GM19452 (cell line): ENCODE results near the gene CSTPP1.
"Not testable (repeated sequence)": the region's sequence is repeated elsewhere in the genome, so short reads cannot be mapped to it uniquely, and the experiment has no call there.

ENCODE experiments used
- ATAC-seq: cut with Tn5 transposase; IDR thresholded peaks from one replicate; pipeline ENCODE4 v1.9.1; 2021; ENCODE audit not compliant: unreplicated experiment

The CSTPP1 gene

DNA sequence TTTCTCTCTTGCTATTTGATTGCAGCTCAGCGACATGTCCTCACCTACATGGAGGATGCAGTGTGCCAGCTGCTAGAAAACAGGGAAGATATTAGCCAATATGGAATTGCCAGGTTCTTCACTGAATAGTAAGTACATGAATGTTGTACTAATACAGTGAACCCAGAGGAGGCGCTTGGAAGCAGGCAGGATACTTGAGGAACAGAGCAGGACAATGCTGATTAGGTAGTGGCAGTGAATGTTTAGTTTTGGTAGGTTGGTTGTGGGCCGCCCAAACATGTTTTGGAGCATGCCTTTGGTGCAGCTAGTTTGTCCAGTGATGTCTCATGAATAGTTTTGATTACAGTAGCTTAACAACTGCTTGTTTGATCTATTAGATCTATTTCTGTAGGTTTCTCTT is 50.6 kb downstream of the CSTPP1 start:
- ATAC-seq: no peak

DNA sequence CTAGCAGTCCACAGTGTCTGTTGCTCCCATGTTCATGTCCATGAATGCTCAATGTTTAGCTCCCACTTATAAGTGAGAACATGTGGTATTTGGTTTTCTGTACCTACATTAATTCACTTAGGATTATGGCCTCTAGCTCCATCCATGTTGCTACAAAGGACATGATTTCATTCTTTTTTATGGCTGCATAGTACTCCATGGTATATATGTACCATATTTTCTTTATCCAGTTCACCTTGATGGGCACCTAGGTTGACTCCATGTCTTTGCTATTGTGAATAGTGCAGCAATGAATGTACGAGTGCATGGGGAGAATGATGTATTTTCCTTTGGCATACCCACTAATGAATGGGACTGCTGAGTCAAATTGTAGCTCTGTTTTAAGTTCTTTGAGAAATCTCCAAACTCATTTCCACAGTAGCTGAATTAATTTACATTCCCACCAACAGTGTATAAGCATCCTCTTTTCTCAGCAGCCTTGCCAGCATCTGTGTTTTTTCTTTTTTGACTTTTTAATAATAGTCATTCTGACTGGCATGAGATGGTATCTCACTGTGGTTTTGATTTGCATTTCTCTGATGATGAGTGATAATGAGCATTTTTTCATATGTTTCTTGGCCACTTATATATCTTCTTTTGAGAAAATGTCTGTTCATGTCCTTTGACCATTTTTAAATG is 53.4 kb downstream of the CSTPP1 start:
- ATAC-seq: not testable (repeated sequence)

DNA sequence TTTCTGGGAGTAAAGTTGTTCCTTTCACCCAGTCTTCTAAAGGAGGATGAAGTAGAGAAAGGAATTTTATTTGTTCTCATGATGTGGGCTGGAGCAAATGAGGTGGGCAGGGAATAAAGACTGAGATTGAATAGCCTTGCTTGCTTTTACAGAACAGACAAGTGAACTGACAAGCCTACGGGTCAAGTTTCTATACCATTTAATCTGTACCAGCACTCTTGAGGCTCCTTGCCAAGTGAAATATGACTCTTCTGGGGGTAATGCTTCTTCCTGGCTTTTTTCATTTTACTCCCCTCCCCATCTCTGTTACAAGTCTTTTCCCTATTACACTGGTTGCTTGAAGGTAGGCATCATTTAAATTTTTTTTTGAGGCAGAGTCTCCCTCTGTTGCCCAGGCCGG is 54.8 kb downstream of the CSTPP1 start:
- no peak for ATAC-seq

DNA sequence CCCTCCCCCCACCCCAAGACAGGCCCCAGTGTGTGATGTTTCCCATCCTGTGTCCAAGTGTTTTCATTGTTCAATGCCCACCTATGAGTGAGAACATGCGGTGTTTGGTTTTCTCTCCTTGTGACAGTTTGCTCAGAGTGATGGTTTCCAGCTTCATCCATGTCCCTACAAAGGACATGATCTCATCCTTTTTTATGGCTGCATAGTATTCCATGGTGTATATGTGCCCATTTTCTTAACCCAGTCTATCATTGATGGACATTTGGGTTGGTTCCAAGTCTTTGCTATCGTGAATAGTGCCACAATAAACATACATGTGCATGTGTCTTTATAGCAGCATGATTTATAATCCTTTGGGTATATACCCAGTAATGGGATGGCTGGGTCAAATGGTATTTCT is 55.8 kb downstream of the CSTPP1 start:
- not testable (repeated sequence) for ATAC-seq

DNA sequence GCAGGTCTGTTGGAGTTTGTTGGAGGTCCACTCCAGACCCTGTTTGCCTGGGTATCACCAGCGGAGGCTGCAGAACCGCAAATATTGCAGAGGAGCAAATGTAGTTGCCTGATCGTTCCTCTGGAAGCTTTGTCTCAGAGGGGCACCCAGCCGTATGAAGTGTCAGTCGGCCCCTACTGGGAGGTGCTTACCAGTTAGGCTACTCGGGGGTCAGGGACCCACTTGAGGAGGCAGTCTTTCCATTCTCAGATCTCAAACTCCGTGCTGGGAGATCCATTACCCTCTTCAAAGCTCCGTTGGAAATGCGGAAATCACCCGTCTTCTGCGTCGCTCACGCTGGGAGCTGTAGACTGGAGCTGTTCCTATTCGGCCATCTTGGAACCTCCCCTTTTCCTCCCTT is 61.2 kb downstream of the CSTPP1 start:
- ATAC-seq: not testable (repeated sequence)

DNA sequence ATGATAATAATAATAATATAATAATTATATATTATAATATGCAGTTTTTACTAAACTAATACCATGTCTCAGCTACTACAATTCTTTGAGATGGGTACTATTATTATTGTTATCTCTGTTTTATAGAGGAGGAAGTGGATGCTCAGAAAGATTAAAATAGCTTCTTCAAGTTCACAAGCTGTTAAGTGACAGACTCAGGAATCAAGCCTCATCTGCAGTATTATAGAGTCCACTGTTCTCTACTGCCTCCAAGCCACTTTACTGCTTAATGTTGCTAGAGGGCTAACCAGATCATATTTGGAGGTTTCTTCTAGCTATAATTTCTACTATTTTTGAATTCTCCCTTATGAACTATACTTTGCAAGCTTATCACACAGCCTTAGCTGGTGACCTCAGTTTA is 62.7 kb downstream of the CSTPP1 start:
- no peak for ATAC-seq

DNA sequence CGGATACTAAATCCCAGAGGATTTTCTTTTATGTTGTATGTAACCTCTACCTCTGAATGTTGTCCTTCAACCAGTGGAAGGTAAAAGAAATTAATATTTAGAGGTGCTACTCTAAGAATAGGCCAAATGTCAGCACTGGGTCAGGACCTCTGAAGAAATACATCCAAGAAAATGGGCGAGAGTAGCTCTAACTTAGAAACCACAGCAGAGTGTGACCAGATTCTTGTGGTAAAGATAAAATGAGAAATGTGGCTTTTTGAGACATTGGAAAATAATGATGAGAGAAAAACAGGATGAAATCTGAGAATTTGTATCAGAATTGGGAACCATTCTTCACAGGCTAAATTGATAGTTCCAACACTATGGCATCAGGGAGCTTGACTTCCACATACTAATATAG is 63.5 kb downstream of the CSTPP1 start:
- no peak for ATAC-seq

DNA sequence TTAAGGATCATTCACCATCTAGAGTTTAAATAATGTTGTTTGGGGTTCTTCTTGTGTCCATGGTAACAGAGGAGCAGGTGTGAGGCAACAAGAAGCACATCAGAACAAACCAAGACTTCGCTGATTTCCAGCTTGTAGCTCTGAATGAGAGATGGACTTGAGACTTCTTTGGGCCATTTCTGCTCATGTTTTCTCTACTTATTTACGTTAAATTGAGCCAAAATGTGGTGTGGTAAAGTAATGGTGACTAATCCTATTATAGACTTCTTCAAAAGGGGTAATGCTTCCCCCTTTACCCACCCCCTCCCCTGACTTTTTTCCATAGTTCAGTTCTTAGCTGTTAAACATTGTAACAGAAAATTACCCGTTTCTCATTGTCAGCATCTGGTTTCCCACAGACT is 65.2 kb downstream of the CSTPP1 start:
- ATAC-seq: no peak

DNA sequence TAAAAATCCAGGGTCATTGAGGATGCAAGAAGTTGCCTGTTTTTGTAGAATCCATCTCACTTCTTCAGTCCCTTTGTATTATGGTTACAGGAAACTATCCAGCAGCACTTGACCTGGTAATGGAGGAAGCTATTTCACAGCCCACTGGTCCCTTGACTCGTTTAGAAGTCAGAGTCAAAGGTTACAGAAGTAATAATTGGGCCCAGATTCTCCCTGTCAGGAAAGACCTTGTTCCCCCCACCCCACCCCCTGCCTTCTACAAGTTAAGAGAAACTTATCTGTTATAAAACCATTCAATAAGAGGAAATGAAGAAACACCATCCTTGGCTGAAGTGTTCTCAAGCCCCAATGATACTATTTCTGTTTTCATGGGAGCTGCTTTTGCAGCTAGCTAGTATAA is 65.8 kb downstream of the CSTPP1 start:
- ATAC-seq: no peak

DNA sequence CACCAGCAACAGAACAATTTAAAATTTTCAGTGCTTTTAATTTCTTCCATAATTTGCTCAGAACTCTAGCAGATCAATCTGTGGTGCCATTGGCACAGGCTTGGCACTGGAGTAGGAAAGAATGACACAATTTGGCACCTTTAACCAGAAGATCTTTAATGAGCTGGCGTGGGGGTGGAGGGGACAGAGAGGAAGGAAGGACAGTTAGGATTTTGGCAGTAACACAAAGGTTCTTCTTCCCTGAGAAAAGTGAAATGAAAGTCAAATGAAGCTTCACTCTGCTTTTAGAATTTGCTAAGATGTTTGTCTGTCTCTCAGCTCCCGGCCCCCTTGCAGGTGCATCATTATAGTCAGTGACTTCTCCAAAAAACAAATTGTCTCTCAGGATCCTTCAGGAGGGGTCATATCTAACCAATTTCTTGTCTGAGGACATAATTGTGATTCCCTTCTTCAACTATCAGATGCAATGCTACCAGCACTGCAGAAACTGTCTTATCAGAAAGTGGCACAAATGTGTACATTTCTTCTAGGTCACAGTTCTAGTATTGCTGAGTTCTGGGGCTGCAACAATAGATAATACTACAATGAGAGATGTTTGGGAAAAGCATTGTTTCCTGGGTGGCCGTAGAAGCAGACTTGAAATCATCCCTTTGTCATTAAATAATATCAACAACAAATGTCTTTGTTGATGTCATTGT is 66.8 kb downstream of the CSTPP1 start:
- ATAC-seq: no peak

DNA sequence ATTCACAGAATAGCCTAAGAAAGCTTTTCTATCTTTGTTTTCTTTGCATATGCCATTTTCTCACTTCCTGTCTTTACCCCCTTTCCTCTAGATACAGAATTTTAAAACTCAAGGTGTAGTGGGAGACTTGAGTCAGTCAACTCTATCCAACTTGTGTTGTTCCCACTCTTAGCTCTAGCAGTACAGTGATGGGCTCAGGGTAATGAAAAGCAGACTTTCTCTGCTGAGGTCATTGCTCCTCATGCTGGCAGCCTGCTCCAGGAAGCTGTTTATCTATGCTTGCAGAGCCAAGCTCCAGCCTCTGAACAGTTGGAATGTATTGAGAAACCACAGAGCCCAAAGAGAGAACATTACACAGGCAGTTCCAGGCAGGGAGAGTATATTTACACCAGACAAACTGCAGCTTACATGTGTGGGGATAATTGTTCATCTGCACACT is 68.1 kb downstream of the CSTPP1 start:
- ATAC-seq: no peak

DNA sequence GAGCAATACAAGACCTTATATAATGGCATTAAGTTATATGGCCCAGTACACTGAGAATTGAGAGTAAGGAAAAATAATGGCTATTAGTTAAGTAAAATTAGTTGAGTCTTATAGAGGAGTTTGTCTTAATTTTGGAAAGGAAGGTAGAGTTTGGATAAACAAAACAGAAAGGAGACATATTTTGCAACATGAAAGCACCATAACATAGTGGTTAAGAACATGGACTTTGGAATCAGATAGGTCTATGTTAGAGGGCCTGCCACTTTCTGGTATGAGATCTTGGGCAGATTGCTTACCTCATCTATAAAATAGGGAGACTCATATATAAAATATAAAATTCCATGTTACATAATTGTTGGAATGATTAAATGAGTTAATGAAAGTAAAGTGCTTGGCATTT is 68.9 kb downstream of the CSTPP1 start:
- no peak for ATAC-seq

DNA sequence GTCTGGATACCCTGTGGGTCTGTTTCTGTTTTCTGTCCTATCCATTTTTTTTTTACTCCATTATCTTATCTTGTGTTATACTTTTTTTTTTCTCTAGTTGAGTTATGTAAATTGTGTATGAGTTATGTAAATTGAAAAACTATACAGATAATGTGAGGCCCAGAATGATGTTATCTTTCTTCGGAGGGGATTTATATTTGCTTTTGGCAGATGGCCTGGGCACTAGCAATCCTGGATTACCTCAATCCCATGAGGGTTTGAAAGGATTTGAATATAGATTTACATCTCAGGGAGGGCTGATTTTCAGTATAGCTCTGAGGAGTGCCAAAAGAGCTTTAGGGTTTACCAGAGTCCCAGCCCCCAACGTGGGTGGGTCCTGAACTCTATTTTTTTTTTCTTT is 71.0 kb downstream of the CSTPP1 start:
- ATAC-seq: no peak

DNA sequence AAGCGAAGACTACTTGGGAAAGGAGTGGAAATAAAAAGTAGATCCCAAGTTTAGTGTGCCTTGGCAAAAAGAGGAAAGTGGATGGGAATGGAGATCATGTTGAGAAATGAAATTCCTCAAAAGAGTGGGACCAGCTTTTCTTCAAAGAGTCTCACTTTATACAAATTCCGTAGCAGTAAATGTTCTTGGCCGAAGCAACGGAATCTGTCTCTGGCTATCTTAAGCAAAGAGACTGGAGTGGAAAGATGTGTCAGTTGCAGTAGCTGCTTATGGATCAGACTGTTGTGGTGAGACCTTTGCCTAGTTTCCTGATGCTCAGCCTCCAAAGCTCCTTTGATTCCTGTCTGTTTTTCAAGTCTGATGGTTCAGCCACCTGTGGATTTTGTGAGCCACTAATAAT is 73.6 kb downstream of the CSTPP1 start:
- ATAC-seq: no peak

DNA sequence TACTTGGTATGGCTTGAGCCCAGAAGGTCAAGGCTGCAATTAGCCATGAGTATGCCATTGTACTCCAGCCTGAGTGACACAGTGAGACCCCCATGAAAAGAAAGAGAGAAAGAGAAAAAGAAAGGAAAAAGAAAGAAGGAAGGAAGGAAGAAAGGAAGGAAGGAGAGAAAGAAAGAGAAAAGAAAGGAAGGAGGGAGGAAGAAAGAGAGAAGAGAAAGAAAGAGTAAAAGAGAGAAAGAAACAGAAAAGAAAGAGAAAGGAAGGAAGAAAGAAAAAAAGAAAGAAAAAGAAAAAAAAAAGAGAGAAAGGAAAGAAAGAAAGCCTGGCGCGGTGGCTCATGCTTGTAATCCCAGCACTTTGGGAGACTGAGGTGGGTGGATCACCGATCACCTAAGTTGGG is 77.5 kb downstream of the CSTPP1 start:
- ATAC-seq: no peak

DNA sequence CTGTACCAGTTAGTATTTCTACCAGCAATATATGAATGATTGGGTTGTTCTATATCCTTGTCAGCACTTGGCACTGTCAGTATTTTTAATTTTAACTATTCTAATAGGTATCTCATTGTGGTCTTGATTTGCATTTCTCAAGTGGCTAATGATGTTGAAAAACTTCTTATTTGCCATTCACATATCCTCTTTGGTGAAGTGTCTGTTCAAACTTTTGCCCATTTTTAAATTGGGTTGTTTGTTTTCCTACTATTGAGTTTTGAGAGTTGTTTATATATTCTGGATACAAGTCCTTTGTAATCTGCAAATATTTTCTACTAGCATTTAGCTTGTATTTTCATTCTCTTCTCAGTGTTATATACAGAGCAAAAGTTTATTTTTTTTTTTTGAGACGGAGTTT is 82.1 kb downstream of the CSTPP1 start:
- ATAC-seq: no peak

DNA sequence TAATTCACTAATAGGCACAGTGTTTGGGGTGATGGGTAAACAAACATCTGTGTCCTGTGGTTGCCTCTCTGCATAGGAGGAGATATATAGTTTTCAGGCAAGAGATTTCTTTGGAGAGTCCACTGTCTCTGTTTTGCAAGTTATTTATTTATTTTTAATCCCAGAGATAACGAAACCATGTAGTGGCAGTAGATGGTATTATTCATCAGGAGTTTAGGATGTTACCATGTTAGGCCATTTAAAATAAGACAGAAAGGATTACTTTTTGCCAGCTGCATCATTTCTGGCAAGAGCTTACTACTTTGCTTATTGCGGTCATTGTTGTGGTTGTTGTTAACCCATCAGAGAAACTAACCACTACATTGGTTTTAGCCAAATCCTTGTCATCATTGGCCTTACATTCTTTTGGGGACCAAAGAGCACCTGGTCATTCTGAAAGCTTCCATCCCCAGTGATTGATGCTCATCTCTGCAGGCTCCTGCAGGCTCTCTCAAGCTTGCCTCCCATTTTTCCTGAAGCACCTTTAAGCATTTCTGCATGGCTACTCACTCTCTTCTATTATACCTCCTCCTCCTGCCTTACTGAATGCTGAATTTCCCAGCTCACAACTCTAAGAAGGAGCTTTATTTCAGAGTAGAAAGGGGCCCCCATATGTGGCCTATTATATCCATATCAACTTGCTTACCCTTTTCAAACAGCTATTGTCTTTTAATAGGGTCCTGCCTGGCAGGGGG is 84.4 kb downstream of the CSTPP1 start:
- no peak for ATAC-seq

DNA sequence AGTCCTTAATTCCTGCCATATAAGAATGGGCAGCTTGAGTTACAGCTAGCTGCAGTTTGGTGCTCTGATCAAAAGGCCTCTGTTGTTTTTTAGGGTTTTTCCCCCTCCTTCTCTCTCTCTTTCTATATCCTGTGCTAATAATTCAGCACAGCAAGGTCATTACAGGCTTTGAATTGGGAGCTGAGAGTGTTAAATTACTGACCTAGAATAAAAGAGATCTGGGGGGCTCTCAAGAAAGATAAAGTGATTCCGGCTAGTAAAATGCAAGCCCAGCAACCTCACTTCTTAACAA is 84.9 kb downstream of the CSTPP1 start:
- no peak for ATAC-seq

DNA sequence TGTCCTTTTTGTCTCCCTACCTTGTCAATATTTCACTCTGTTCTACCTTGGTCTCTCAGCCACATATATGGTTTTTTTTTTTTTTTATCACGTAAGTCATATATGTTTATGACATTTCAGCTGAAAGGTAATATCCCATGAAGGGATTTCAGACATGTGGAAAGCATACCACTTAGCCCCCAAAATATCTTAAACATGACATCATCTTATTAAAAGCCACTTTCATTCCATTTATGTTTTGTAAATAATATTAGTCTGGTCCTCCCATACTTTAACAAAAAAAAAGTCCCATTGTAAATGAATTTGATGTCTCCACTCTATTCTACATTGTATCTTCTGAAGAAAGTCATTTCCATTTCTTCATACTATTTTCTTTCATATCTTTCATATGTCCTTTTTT is 85.4 kb downstream of the CSTPP1 start:
- ATAC-seq: no peak

DNA sequence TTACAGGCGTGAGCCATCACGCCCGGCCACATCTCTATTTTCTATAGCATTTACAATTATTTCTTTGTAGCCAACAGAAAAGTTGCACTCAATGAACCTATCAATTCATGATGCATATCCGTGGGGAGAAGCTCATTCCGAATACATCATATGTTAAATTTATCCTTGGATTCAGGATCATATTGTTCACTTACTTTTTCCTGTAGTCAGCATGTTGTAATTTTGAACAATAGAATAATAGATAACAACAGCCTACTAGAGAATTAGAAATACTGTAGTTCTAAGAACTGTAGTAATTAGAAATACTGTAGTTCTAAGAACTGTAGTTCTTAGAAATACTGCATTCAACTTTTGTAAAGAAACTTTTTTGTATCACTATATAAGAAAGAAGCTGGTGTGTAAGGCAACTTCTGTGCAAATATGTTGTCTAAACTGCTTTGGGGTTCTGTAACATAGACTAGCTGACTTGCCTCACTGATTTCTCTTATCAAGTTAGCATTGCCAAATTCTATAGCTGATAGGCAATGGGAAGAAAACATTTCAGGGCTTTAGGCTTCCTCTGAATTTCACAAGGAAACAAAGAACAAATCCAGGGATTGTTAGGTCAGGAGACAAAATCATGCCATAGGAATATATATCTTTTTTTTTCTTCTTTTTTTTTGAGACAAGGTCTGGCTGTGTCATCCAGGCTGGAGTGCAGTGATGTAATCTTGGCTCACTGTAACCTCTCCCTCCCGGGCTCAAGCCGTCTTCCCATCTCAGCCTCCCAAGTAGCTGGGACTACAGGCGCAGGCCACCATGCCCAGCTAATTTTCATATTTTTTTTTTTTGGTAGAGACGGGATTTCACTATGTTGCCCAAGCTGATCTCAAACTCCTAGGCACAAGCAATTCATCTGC is 91.9 kb downstream of the CSTPP1 start:
- ATAC-seq: no peak

DNA sequence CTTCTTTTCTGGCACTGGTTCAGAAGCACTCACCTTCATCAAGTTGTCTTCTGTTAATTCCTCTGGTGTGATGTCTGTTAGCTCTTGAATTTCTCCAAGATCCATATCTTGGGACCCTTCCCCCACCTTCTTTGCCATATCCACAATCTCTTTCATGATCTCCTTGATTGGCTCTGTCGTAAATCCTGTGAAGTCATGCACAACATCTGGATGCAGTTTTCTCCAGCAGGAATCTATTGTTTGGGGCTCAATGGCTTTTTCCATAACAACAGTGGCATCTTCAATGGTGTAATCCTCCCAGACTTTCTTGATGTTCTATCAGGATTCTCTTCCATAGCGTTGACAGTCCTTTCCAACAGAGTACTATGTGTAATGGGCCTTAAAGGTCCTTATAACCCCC is 96.9 kb downstream of the CSTPP1 start:
- ATAC-seq: no peak
